Mesenchymal stem cell (in vitro differentiated cells and primary cell): ENCODE data around the gene ZMYND11.
"Not testable (repeated sequence)": the region's sequence is repeated elsewhere in the genome, so short reads cannot be mapped to it uniquely, and the experiment has no call there.

Source experiments
- DNase-seq: peaks from one replicate; pipeline ENCODE4 v3.0.0-alpha.2; 2013
- H2AFZ ChIP-seq: one replicate; pipeline ENCODE4 v1.6.1; 2013; ENCODE audit warnings: low read depth, mild to moderate bottlenecking, control low read depth, inconsistent platforms, low read length, moderate library complexity
- H2AK5ac ChIP-seq: 2 replicates; pipeline ENCODE4 v1.6.1; 2013; ENCODE audit warnings: low read length, moderate library complexity, mild to moderate bottlenecking, inconsistent platforms; ENCODE audit not compliant: severe bottlenecking
- H2BK120ac ChIP-seq: one replicate; pipeline ENCODE4 v1.6.1; 2013; ENCODE audit warnings: low read depth, mild to moderate bottlenecking, inconsistent platforms, low read length, moderate library complexity
- H2BK12ac ChIP-seq, 2 experiments: one replicate each; pipeline ENCODE4 v1.6.1; 2013; ENCODE audit warnings: inconsistent platforms in 2 of 2, low read length in 2 of 2, mild to moderate bottlenecking in 2 of 2, moderate library complexity in 2 of 2, control low read depth in 1 of 2
- H2BK15ac ChIP-seq: one replicate; pipeline ENCODE4 v1.6.1; 2013; ENCODE audit warnings: mild to moderate bottlenecking, low read depth, inconsistent platforms; ENCODE audit not compliant: poor library complexity, severe bottlenecking
- H2BK5ac ChIP-seq: 2 replicates; pipeline ENCODE4 v1.6.1; 2013; ENCODE audit warnings: low read depth, mild to moderate bottlenecking, low read length, control low read depth, inconsistent platforms; ENCODE audit not compliant: poor library complexity, severe bottlenecking
- H3K14ac ChIP-seq, 2 experiments: one replicate each; pipeline ENCODE4 v1.6.1; 2013; ENCODE audit warnings: inconsistent platforms in 2 of 2, low read length in 2 of 2, control low read depth in 1 of 2, mild to moderate bottlenecking in 1 of 2, moderate library complexity in 1 of 2
- H3K18ac ChIP-seq, 2 experiments: one replicate each; pipeline ENCODE4 v1.6.1; 2013; ENCODE audit warnings: inconsistent platforms in 2 of 2, low read length in 2 of 2, control low read depth in 1 of 2, low read depth in 1 of 2, mild to moderate bottlenecking in 1 of 2
- H3K23ac ChIP-seq, 2 experiments: one replicate each; pipeline ENCODE4 v1.6.1; 2013; ENCODE audit warnings: inconsistent platforms in 2 of 2, low read length in 2 of 2, mild to moderate bottlenecking in 2 of 2, moderate library complexity in 2 of 2, control low read depth in 1 of 2
- H3K27ac ChIP-seq: 2 replicates; pipeline ENCODE4 v1.5.1; 2013; ENCODE audit warnings: mild to moderate bottlenecking, moderate library complexity, low read length, control low read depth, inconsistent platforms; ENCODE audit not compliant: poor library complexity, severe bottlenecking
- H3K27me3 ChIP-seq, 2 experiments: 2 replicates each; pipeline versions ENCODE4 v1.6.1 to v1.7.0; 2013; ENCODE audit warnings: low read length in 2 of 2, mild to moderate bottlenecking in 2 of 2, moderate library complexity in 2 of 2, control low read depth in 1 of 2, inconsistent platforms in 1 of 2; ENCODE audit not compliant: control insufficient read depth in 1 of 2, insufficient read depth in 1 of 2
- H3K36me3 ChIP-seq, 2 experiments: 2 replicates each; pipeline versions ENCODE4 v1.6.1 to v1.7.0; 2013; ENCODE audit warnings: low read length in 2 of 2, control low read depth in 1 of 2, inconsistent platforms in 1 of 2, low read depth in 1 of 2, mild to moderate bottlenecking in 1 of 2; ENCODE audit not compliant: insufficient read depth in 2 of 2, control insufficient read depth in 1 of 2
- H3K4ac ChIP-seq, 2 experiments: one replicate each; pipeline ENCODE4 v1.6.1; 2013; ENCODE audit warnings: inconsistent platforms in 2 of 2, low read length in 2 of 2, mild to moderate bottlenecking in 2 of 2, moderate library complexity in 2 of 2, control low read depth in 1 of 2, low read depth in 1 of 2
- H3K4me1 ChIP-seq: 2 replicates; pipeline ENCODE4 v1.6.1; 2013; ENCODE audit warnings: low read depth, low read length, control low read depth; ENCODE audit not compliant: control insufficient read depth, insufficient read depth
- H3K4me2 ChIP-seq: 2 replicates; pipeline ENCODE4 v1.6.1; 2013; ENCODE audit warnings: low read length, mild to moderate bottlenecking, inconsistent platforms; ENCODE audit not compliant: poor library complexity, severe bottlenecking
- H3K4me3 ChIP-seq, 2 experiments: 2 replicates each; pipeline versions ENCODE4 v1.5.1 to v1.7.0; 2013; ENCODE audit warnings: low read length in 2 of 2, mild to moderate bottlenecking in 2 of 2, control low read depth in 1 of 2, low read depth in 1 of 2; ENCODE audit not compliant: insufficient read depth in 1 of 2
- H3K79me1 ChIP-seq: replicated peaks from 2 replicates; pipeline ENCODE4 v1.6.1; 2013; ENCODE audit warnings: mild to moderate bottlenecking, control low read depth, low read length, inconsistent platforms; ENCODE audit not compliant: poor library complexity, severe bottlenecking
- H3K9ac ChIP-seq: 2 replicates; pipeline ENCODE4 v1.7.0; 2013; ENCODE audit warnings: mild to moderate bottlenecking, low read length, moderate library complexity
- H3K9me3 ChIP-seq: 2 replicates; pipeline ENCODE4 v1.7.0; 2013; ENCODE audit warnings: mild to moderate bottlenecking, low read length; ENCODE audit not compliant: control insufficient read depth
- H4K8ac ChIP-seq: one replicate; pipeline ENCODE4 v1.6.1; 2013; ENCODE audit warnings: inconsistent platforms, mild to moderate bottlenecking, low read length, moderate library complexity
- H4K91ac ChIP-seq: one replicate; pipeline ENCODE4 v1.6.1; 2013; ENCODE audit warnings: mild to moderate bottlenecking, low read length, inconsistent platforms
- WGBS: methylation state at CpG from one replicate; pipeline ENCODE4 v1.1.7; 2013; ENCODE audit warnings: mixed read lengths; 5-methylcytosine and 5-hydroxymethylcytosine counted together

ZMYND11 gene

DNA sequence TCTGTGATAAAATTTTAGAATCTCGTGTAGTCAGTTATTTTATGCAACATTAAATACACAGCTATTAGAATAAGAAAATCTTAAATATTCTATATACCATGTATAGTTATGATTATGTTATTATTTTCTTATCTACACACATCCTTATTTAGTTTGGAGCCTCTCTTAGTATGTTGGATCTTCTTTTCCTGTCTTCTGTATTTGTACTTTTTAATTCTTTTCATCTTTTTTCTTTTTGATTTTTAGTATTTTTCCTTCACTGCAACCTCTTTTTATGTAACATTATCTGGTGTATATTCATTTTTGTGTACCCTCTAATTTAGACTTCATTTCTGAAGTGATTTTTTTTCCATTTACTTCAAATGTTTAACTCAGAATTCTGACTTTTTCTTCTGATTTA is 48.9 kb downstream of the ZMYND11 start:
- H3K23ac ChIP-seq, result no peak overlapping the region
- no peak overlapping the region for H3K18ac ChIP-seq
- H2BK120ac ChIP-seq, result no peak overlapping the region
- peaks cover 17% of the 10 kb centered on the region for H3K79me1 ChIP-seq
- no peak overlapping the region for H3K4ac ChIP-seq
- H2BK12ac ChIP-seq, result no peak overlapping the region
- H3K36me3 ChIP-seq, result peaks cover 6 to 48% of the 10 kb centered on the region in 2 experiments
- H2AFZ ChIP-seq, result no peak overlapping the region
- no peak overlapping the region for H4K91ac ChIP-seq
- DNase-seq, result no peak
- no peak overlapping the region for H2BK15ac ChIP-seq
- no CpG with 5 or more reads among the region's 1 CpG for WGBS
- no peak overlapping the region for H3K4me2 ChIP-seq
- peaks cover 18% of the 10 kb centered on the region for H3K9me3 ChIP-seq
- no peak overlapping the region for H3K27ac ChIP-seq
- no peak overlapping the region for H3K14ac ChIP-seq
- no peaks in the 10 kb centered on the region for H3K27me3 ChIP-seq
- H4K8ac ChIP-seq, result no peak overlapping the region
- H2BK5ac ChIP-seq, result no peak overlapping the region
- no peak overlapping the region for H3K4me3 ChIP-seq
- peaks cover 2% of the 10 kb centered on the region for H3K4me1 ChIP-seq
- H3K9ac ChIP-seq, result no peak overlapping the region
- H2AK5ac ChIP-seq, result no peak overlapping the region

DNA sequence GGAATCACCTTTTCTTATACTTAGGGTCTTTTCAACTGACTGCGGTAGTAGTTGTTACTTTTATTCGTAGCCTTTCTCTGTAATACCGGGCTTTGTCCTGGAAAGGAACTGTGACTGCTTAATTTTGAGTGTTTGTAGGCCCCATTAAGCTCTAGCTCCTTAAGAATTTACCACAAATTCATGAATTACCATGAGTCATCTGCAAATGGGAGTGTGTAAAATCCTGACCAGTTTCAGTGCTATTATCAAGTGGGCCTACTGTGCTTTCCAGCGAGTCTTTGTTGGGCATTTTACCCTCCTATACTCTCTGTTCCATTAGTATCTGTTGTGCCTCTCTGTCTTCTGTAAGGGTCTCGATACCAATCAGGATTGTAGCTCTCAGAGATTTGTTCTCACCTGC is 49.7 kb downstream of the ZMYND11 start:
- H3K27me3 ChIP-seq, result no peaks in the 10 kb centered on the region
- H3K4me2 ChIP-seq, result no peak overlapping the region
- peaks cover 18% of the 10 kb centered on the region for H3K9me3 ChIP-seq
- no peak overlapping the region for H3K14ac ChIP-seq
- H2BK12ac ChIP-seq, result no peak overlapping the region
- no peak overlapping the region for H4K91ac ChIP-seq
- no peak overlapping the region for H2BK120ac ChIP-seq
- peaks cover 16% of the 10 kb centered on the region for H3K79me1 ChIP-seq
- WGBS, result 79% methylated on average over 2 of the region's 5 CpGs
- H3K36me3 ChIP-seq, result peaks cover 6 to 45% of the 10 kb centered on the region in 2 experiments
- H3K9ac ChIP-seq, result no peak overlapping the region
- H3K4me3 ChIP-seq, result no peak overlapping the region
- no peak overlapping the region for H3K4ac ChIP-seq
- H2AK5ac ChIP-seq, result no peak overlapping the region
- no peak overlapping the region for H2BK5ac ChIP-seq
- H4K8ac ChIP-seq, result no peak overlapping the region
- peak; percentile 56 for DNase-seq
- no peak overlapping the region for H2BK15ac ChIP-seq
- H2AFZ ChIP-seq, result no peak overlapping the region
- no peak overlapping the region for H3K23ac ChIP-seq
- no peak overlapping the region for H3K18ac ChIP-seq
- H3K27ac ChIP-seq, result no peak overlapping the region
- H3K4me1 ChIP-seq, result peaks cover 2% of the 10 kb centered on the region

DNA sequence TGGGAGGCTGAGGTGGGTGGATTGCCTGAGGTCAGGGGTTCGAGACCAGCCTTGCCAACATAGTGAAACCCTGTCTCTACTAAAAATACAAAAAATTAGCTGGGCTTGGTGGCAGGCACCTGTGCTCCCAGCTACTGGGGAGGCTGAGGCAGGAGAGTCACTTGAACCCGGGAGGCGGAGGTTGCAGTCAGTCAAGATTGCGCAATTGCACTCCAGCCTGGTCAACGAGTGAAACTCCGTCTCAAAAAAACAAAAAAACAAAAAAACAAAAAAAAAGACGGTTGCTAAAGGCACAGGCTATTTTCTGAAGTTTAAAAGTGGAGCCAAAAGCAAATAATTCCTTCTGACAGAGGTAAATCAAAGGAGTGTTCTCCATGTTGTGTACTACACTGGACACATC is 50.3 kb downstream of the ZMYND11 start:
- H2BK15ac ChIP-seq, H2AK5ac ChIP-seq, H3K4me2 ChIP-seq, H3K27ac ChIP-seq, H3K4ac ChIP-seq, H2BK120ac ChIP-seq, H3K23ac ChIP-seq, H2AFZ ChIP-seq, H3K4me1 ChIP-seq, H3K27me3 ChIP-seq, H3K4me3 ChIP-seq, H2BK5ac ChIP-seq, DNase-seq, H4K8ac ChIP-seq, H2BK12ac ChIP-seq, H3K14ac ChIP-seq, H3K9ac ChIP-seq, H3K18ac ChIP-seq, H4K91ac ChIP-seq: not testable (repeated sequence)
- peaks cover 20% of the 10 kb centered on the region for H3K79me1 ChIP-seq
- H3K36me3 ChIP-seq, result peaks cover 6 to 42% of the 10 kb centered on the region in 2 experiments
- peaks cover 18% of the 10 kb centered on the region for H3K9me3 ChIP-seq
- 100% methylated on average over 3 of the region's 7 CpGs for WGBS

DNA sequence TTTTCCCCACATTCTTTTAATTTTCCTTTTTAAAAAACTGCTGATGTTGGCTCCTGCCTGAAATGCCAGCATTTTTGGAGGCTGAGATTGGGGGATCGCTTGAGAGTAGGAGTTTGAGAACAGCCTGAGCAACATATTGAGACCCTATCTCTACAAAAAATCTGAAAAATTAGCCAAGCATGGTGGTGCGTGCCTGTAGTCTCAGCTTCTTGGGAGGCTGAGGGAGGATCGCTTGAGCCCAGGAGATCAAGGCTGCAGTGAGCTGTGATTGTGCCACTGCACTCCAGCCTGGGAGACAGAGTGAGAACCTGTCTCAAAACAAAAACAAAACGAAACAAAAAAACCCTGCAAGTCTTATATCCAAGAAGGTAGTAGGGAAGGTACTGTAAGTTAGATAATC is 51.7 kb downstream of the ZMYND11 start:
- H2AK5ac ChIP-seq, result no peak overlapping the region
- no peak overlapping the region for H4K8ac ChIP-seq
- no peak overlapping the region for H3K27ac ChIP-seq
- 94% methylated on average over 2 of the region's 4 CpGs for WGBS
- H2BK5ac ChIP-seq, result no peak overlapping the region
- no peak overlapping the region for H3K18ac ChIP-seq
- H2BK15ac ChIP-seq, result no peak overlapping the region
- no peak for DNase-seq
- no peak overlapping the region for H2BK120ac ChIP-seq
- no peaks in the 10 kb centered on the region for H3K27me3 ChIP-seq
- H3K23ac ChIP-seq, result no peak overlapping the region
- no peak overlapping the region for H3K14ac ChIP-seq
- H3K79me1 ChIP-seq, result peaks cover 20% of the 10 kb centered on the region
- H4K91ac ChIP-seq, result no peak overlapping the region
- H3K4me1 ChIP-seq, result no peaks in the 10 kb centered on the region
- no peak overlapping the region for H2BK12ac ChIP-seq
- H3K9me3 ChIP-seq, result peaks cover 18% of the 10 kb centered on the region
- H3K4me3 ChIP-seq, result no peak overlapping the region
- H3K4me2 ChIP-seq, result no peak overlapping the region
- H3K36me3 ChIP-seq, result peaks cover 2 to 29% of the 10 kb centered on the region in 2 experiments
- H2AFZ ChIP-seq, result no peak overlapping the region
- no peak overlapping the region for H3K4ac ChIP-seq
- no peak overlapping the region for H3K9ac ChIP-seq
